GOT3 (cell line): ENCODE data around the gene SPATA17.

Experiments
- DNase-seq: peaks from one replicate; lab custom pipeline; 2025; ENCODE audit warnings: mixed read lengths; lab: John Stamatoyannopoulos, UW

SPATA17 gene

GRCh38 chr1:217911908-217912307 is 280.8 kb downstream of the SPATA17 start:
- DNase-seq = no peak

- DNase-seq = no peak
These were observed 286.2 kb downstream of the SPATA17 start for GRCh38 chr1:217917281-217917887.

DNA sequence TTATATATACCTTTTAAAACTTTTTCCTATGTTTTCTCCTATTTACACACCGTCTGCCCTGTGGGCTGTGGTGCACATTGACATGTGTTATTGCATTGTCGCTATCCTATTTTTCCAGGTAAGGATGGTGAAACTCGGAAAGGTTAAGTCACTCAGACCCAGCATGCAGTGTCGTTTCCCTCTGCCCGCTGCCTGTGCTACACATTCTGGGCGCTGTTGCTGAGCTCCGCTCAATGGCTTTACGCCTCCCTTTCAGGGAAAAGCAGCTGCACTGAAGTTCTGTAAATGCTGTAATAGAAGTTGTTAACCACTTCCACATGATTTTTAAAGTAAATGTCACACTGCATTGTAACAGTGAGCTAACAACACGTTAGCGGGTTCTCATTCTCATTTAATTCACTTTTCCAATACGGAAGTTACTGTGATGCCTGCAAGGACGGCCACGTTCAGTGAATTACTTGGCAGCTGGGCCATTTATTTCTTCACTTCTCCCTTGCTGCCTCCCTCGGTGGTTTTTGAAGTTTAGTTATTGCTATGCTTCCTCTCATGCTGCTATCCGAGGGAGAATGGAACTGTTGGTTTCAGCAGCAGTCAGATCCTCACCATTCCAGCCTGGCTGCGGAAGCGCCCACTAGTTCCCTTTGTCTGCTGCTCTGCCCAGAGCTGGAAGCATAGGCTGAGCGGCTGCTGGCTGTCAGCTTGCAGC is 288.7 kb downstream of the SPATA17 start:
- DNase-seq = no peak
